Bone marrow (tissue), 2 donors: ENCODE data around the gene MUC6.

ENCODE experiments used
- DNase-seq, 2 donors: peaks; one replicate each; lab custom pipeline; 2025; lab: John Stamatoyannopoulos, UW

Gene MUC6

DNA sequence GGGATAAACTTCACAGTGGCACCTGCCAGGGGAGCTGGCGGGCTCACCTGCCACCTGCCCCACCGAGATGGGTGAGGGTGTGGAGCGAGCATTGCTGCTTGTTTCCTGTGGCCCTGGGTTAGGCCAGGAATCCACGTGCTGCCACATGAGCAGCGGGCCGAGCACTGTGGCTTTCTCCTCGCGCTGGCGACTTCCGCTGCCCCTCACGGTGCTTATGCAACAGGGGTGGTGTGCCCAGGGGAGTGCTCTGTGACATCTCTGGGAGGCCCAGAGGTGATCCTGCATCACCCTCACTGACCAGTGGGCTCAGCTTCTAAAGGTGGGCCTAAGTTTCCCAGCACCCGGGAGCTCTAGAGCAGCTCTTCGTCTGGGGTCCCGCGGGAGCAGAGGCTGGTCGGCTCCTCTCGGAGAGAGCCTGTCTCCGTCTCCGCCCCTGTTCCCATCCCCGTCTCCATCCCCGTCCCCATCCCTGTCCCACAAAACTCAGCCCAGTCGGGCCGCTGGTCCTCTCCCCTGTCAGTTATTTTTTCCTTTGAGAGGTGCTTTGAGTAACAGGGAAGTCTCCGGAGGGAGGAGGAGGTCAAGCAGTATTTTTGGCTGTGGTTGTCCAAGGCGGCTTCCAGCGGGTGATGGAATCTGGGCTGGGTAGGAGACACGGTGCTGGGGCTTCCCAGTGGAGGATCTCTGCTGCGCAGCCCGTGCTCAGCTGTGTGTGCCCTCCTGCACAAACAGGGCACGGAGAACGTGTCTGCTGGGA, 68.3 kb downstream of the MUC6 start:
- no peak for DNase-seq

DNA sequence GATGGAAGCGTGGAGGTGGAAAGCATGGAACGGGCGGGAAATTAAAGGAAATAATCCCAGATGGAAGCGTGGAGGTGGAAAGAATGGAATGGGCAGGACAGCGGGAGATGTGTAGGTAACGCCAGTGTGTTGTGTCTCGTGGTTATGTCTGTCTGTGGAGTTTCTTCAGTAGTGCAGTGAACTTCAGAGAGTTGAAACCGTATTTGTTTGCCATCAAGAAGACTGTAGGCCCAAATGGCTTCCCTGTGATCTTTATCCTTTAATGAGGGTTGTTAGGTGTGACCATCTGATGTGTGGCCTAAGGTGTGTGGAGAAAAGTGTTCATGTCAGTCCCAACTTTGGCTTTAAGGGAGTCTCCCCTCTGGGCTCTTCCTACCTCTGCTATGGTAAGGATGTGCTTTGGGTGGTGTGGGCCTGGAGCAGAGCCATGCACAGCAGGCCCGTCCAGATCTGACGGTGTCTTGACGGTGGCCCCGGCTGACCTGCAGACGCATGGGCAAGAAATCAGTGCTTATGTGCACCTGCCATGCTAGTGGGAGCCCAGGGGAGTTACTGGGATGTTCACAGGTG, 71.2 kb downstream of the MUC6 start:
- no peak for DNase-seq

DNA sequence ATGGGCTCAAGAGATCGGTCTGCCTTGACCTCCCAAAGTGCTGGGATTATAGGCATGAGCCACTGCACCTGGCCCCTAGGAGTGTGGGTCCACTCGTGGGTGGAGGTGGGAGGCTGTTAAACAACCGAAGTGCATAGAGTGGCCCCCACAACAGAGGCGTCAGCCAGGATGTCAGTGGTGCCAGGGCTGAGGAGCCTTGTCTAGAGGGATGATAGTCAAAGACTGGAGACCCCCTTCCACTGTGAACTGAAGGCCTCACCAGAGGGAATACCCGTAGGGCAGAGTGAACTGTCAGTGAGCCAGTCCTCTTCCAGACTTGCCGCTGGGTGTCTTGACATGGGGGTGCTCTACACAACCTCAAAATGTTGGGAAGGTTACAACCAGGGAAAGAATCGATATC, 72.7 kb downstream of the MUC6 start:
- no peak for DNase-seq
